GM19468 (cell line): Measurements from ENCODE around the gene KCNH5.
"Not testable (repeated sequence)": the region's sequence is repeated elsewhere in the genome, so short reads cannot be mapped to it uniquely, and the experiment has no call there.

ENCODE experiments used
- ATAC-seq: cut with Tn5 transposase; IDR thresholded peaks from one replicate; pipeline ENCODE4 v1.9.1; 2021; ENCODE audit warnings: mild to moderate bottlenecking, moderate library complexity, moderate number of reproducible peaks; ENCODE audit not compliant: unreplicated experiment; ENCODE audit errors: extremely low read depth

The KCNH5 gene

GRCh38 chr14:62776300-62776699, 269.0 kb downstream of the KCNH5 start:
- no peak for ATAC-seq

GRCh38 chr14:62768753-62769152, 276.5 kb downstream of the KCNH5 start:
- ATAC-seq, result no peak

- no peak for ATAC-seq
Measured at GRCh38 chr14:62763951-62764350, 281.3 kb downstream of the KCNH5 start.

- no peak for ATAC-seq
Measured at GRCh38 chr14:62759796-62760195, 285.5 kb downstream of the KCNH5 start.

GRCh38 chr14:62746881-62747280, 298.4 kb downstream of the KCNH5 start:
- ATAC-seq, result not testable (repeated sequence)

GRCh38 chr14:62745496-62745895, 299.8 kb downstream of the KCNH5 start:
- no peak for ATAC-seq

- ATAC-seq, result no peak
Measured at GRCh38 chr14:62743560-62743959, 301.7 kb downstream of the KCNH5 start.

- ATAC-seq, result no peak
Measured at GRCh38 chr14:62743118-62743517, 302.1 kb downstream of the KCNH5 start.

- ATAC-seq, result no peak
Measured at GRCh38 chr14:62739647-62740046, 305.6 kb downstream of the KCNH5 start.

- ATAC-seq, result no peak
Measured at GRCh38 chr14:62736048-62737043, 308.9 kb downstream of the KCNH5 start.

- ATAC-seq, result no peak
Measured at GRCh38 chr14:62734831-62735230, 310.4 kb downstream of the KCNH5 start.

GRCh38 chr14:62722406-62722805, 322.9 kb downstream of the KCNH5 start:
- ATAC-seq, result no peak

- ATAC-seq, result no peak
Measured at GRCh38 chr14:62718629-62719028, 326.6 kb downstream of the KCNH5 start.

GRCh38 chr14:62711351-62712023, 333.8 kb downstream of the KCNH5 start:
- ATAC-seq, result no peak

GRCh38 chr14:62710811-62711210, 334.4 kb downstream of the KCNH5 start:
- ATAC-seq, result no peak

- no peak for ATAC-seq
Measured at GRCh38 chr14:62709773-62710172, 335.5 kb downstream of the KCNH5 start.

GRCh38 chr14:62706217-62706616, 339.0 kb downstream of the KCNH5 start:
- no peak for ATAC-seq

- no peak for ATAC-seq
Measured at GRCh38 chr14:62697461-62697860, 347.8 kb downstream of the KCNH5 start.

- ATAC-seq, result no peak
Measured at GRCh38 chr14:62696929-62697328, 348.3 kb downstream of the KCNH5 start.

- no peak for ATAC-seq
Measured at GRCh38 chr14:62696331-62696924, 348.8 kb downstream of the KCNH5 start.

GRCh38 chr14:62694075-62694474, 351.2 kb downstream of the KCNH5 start:
- no peak for ATAC-seq
